GM18519 (cell line): ENCODE measurements around the gene GABPB1.

Experiments used
- ATAC-seq: cut with Tn5 transposase; IDR thresholded peaks from one replicate; pipeline ENCODE4 v1.9.1; 2021; ENCODE audit warnings: mild to moderate bottlenecking, moderate library complexity; ENCODE audit not compliant: unreplicated experiment, low FRiP score

The GABPB1 gene

DNA sequence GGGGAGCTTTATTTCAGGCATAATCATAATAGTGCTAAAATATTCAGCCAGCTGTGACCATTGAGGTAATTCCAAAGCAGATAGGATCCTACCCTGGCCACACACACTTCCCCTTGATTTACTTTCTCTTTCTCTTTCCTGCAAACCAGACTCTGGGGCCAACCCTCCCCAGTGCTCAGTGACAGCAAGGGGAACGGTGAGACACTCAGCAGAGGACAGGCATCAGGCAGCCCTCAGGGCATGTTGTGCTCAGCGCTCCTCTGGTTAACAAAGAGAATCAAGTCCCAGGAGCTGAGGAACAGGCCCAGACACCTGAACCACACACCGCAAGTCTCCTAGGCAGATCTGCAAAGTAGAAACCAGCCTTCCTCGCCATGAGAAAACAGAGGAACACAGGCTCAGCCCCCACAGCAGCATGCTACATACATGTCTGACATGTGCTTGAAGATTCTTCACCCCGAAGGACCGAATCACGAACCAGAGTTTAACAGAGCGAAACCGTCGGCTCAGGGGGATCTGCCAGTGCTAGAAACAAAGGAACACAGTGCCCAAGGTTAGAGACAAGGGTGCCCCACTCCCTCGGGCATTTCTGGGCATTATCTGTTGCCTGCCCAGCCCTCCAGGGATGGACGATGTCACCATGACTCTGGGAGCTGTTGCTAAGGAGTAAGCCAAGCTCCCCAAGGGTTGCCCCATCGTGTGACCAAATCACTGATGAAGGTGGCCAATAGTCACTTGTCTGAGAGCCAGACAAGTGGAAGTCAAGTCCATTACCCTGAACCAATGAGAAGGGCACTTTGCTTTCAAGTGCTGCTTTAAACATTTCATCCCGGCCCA, 107.0 kb downstream of the GABPB1 start:
- ATAC-seq, result peak; percentile 75

DNA sequence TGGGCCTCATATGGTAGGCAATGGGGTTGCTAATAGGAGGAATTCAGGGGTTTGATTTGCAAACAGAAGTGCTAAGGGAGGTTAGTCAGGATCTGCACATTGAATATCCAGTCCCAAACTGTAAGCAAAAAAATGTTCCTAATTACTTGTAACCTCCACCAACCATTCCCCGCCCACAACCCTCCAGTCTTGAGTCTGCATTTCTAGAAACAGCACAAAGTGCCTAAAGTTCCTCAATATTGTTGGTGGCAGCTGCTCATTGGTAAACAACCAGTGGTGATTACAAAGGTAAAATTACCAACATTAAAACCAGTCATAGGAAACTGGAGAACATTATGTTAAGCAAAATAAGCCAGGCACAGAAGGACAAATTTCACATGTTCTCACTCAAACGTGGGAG, 108.4 kb downstream of the GABPB1 start:
- no peak for ATAC-seq

DNA sequence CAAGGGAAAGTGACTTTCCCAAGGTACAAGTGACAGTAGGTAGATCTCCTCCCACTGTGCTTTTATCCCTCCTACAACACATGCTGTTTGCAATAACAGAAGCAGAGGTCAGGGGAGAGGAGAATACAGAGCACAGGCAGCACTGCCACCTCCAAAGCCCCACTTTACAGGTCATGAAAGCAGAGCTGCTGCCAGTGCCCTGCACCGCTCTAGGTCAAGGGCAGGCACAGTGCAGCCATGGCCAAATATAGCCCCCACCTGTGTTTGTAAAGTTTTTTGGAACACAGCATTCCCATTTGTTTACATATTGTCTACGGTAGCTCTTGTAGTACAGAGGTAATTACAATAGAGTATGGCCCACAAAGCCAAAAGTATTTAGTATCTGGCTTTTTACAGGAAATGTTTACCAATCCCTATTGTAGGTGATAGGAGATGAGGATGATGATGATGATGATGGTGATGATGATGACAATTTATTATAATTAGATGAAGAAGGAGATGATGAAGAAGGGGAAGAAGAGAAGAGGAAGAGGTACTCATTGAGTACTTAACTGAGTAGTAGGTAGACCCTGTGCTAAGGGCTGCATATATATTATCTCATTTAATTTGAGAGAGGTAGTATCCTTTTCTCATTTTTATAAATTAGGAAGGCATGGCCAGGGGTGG, 109.9 kb downstream of the GABPB1 start:
- no peak for ATAC-seq

DNA sequence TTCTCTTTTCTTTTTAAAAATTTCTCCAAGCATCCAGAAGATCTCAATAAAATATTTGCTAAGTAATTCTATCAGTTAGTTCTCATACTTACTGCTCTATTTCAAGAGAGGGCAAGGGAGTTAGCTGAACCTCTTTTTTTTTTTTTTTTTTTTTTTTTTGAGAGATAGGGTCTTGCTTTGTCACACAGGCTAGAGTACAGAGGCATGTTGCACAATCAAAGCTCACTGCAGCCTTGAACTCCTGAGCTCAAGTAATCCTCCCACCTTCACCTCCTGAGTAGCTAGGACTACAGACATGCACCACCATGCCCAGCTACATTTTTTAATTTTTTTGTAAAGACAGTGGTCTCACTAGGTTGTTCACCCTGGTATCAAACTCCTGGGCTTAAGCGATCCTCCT, 110.8 kb downstream of the GABPB1 start:
- ATAC-seq, result no peak

DNA sequence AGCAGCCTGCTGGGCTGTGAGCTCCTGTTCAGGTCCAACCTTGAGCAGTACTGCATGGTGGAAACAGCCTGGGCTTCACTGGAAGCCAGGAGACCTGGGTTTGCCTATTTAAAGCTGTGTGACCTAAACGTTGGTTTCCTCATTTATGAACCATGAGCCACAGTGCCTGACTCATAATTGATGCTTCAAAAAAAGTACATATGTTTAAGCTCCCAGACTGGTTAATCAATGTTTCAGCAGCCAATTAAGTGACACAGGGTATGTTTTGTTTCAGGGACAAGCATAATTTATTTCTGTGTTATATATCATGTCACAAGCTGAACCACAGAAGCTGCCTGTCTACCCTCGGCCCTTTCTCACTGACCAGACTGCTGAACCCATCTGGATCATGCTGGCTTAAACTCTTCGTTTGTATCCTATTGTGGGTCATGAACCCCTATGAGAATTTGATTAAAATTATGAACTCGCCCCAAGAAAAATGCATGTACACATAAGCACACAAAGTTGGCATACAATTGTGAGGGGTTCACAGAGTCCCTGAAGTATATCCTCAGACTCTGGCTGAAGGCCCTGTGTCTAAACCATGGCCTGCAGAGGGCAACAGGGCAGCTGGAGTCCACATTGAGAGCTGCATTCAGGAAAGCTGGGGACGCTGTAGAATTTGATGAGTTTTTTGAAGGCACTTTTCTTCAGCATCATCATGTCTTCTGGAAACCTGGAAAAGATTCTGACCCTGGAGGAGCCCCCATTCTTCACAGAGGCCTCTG, 113.1 kb downstream of the GABPB1 start:
- no peak for ATAC-seq

DNA sequence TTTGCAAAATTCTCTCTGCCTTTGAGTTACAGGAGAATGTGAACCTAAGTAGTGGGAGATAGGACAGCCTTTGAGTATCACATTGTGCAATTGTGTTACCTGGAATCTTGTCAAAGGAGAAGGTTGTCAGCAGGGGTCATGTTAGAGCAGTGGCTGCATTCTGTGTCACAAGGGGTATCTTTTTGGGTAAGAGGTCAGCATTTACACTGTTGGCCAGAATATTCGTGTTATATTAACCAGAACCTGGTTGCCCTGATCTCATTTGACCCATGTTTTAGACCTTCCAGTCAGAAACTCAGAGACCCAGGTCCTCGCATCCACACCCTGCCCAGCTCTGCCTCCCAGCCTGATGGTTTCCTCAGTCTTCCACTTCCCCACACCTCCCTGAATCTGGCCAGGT, 116.7 kb downstream of the GABPB1 start:
- ATAC-seq, result no peak

DNA sequence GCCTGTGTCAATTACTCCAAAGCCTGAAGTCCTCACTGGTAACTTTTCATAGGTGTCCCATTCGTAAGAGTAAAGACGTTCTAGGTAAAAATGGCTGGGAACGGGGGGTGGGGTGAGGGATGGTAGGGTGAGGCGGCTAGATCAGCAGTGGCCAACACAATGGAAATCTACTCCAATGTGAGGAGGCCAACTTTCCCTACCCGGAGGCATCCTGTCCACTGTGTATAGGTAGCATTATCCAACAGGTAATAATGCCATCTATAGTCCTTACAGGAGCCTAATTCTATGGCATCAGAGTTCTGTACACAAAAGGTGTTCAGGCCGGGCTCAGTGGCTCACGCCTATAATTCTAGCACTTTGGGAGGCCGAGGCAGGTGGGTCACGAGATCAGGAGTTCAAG, 118.6 kb downstream of the GABPB1 start:
- ATAC-seq, result no peak

DNA sequence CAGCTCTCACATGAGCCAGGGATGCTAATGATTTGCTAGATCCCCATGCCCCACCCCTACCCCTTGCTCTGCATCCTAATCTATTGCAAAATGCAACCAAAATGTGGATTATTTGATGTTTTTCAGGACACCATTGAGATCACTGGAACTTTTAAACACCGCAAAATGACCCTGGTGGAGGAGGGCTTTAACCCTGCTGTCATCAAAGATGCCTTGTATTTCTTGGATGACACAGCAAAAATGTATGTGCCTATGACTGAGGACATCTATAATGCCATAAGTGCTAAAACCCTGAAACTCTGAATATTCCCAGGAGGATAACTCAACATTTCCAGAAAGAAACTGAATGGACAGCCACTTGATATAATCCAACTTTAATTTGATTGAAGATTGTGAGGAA, 119.2 kb downstream of the GABPB1 start:
- no peak for ATAC-seq

DNA sequence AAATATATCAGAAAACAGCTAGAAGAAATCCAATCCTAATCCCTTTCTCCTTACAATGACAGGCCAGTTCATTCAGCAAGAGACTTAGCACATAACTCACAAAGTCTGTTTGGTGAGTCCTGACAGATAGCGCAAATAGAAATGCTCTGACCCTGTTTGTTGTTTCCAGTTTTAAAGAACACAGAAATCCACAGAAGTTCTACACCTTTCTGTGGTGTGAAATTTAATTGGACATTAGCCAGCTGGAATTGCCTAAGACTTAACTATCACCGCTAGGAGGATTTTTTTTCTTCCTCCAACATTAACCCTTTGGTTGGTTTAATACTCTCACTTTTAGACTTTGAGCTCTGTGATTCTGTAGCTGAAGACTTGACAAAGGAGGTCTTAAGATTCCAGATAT, 120.2 kb downstream of the GABPB1 start:
- ATAC-seq, result no peak

DNA sequence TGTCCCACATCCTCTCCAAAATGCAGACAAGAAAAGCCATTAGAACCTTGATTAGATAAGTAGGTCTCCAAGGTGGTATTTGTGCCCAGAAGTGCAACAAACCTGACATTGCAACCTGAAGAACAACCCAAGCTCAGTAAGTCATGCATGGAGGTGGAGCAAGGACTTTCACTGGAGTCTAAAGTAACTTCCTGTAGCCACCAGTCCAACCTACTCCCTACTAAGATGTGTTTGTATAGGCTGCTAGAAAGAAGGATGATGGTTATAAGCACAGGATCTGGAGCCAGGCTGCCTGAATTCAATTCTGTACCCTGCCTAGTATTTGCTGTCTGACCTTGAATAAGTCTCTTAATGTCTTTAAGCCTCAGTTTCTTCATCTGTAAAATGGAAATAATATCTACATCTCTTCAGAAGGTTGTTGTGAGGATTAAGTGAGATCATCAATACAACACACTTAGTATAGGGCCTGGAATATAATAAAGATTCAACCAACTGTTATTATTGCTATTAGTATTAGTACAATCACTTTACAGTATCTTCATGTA, 121.7 kb downstream of the GABPB1 start:
- no peak for ATAC-seq

DNA sequence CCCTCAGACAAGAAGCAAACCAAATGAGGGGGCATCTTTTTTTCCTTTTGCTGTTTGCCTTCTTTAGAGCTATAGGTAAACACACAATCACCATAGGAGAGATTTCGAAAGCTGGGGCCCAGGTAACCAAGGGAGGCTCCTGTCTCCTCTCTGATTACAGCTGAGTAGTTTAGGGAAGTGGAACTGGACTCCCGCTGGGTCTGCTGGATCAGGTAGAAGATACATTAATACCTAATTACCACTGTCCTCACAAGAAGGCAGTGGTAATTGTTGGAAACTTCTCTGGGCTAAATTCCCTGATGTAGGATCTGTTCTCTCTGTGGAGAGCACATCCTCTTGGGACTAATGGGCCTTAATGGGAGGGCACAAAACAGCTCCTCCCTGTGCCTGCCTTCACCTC, 122.2 kb downstream of the GABPB1 start:
- ATAC-seq, result no peak

DNA sequence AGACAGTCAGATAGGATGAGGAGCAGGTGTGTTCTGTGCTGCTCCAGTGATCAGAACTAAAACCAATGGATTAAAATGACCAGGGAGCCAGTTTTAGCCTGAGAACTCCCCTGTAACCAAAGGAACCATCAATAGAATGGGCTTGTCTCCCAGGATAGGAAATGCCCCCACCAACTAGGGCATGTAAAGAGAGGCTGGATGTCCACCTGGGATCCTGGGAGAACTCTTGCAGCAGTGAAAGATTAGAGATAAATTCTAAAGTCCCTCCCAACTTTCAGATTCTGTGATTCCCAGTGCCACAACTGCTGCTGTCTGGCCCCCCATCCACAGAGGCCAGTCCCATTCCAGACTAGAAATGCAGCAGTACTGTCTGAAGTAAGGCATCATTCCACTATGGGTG, 123.2 kb downstream of the GABPB1 start:
- ATAC-seq, result no peak

DNA sequence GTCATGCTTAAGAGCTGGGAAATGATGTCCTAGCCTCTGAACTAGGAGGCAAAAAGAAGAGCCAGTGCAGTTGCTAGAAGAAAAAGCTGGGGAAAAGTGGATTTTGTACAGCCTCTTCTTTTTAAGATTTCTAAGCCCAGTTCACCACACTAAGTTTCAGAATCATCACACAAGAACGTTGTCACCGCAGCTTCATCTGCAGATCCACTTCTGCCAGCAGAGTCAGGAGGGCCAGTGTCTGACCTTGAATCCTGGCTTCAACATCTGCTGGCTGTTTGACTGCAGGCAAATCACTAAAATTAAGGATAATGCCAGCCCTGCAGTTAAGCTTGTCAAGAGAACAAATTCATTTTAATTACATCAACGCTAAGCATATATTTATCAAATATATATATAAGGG, 125.7 kb downstream of the GABPB1 start:
- ATAC-seq, result no peak

DNA sequence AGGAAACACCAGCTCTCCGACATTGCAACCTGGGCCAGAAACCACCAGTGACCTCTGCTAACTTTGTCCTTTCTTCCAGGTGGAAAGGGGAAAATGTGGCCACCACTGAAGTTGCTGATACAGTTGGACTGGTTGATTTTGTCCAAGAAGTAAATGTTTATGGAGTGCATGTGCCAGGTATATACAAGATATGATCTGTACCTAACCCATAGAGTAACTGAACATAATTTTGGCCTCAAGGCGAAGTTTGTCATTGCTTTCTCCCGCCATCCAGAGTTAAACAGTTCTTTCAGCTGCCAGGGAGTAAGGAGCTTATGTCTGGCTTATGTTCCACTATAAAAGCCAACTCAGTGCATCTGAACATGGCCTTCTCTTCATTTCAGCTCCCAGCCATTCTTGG, 126.1 kb downstream of the GABPB1 start:
- no peak for ATAC-seq

DNA sequence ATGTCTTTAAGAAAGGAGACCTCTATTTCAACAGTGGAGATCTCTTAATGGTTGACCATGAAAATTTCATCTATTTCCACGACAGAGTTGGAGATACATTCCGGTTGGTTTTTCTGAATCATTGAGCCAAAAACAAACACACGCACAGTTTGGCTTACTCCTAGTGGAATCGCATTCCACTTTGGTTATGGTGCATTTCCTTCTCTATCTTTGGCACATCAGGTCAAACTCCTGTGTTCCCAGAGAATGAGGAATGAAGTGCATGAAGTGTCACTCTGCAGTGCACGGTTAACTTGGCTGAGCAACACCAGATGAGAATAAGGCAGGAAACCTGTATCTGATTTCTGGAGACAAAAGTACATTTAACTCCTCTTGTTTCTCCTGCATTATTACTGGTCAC, 127.9 kb downstream of the GABPB1 start:
- ATAC-seq, result no peak

DNA sequence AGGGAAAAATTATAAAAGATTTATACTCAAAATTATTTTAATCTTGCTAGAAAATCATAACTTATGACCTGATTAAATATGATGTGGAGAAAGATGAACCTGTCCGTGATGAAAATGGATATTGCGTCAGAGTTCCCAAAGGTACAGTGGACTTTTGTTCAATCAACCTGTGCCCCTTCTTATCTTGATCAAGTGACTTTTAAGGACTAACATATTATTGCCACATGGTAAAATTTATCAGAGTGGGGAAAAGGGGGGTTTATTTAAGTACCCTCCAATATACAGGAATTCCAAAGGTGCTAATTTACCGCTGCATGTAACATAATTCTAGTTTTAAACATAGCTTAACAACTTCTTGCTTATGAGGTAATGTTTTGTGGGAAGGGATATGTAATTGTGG, 129.1 kb downstream of the GABPB1 start:
- ATAC-seq, result no peak
